NCI-H146 treated with DMSO at 0.1 percent for 48 hours (cell line): ENCODE data around the gene GLCE.

Source experiments
- DNase-seq: peaks from one replicate; lab custom pipeline; 2025; ENCODE audit not compliant: unreplicated experiment; lab: John Stamatoyannopoulos, UW

GLCE gene

DNA sequence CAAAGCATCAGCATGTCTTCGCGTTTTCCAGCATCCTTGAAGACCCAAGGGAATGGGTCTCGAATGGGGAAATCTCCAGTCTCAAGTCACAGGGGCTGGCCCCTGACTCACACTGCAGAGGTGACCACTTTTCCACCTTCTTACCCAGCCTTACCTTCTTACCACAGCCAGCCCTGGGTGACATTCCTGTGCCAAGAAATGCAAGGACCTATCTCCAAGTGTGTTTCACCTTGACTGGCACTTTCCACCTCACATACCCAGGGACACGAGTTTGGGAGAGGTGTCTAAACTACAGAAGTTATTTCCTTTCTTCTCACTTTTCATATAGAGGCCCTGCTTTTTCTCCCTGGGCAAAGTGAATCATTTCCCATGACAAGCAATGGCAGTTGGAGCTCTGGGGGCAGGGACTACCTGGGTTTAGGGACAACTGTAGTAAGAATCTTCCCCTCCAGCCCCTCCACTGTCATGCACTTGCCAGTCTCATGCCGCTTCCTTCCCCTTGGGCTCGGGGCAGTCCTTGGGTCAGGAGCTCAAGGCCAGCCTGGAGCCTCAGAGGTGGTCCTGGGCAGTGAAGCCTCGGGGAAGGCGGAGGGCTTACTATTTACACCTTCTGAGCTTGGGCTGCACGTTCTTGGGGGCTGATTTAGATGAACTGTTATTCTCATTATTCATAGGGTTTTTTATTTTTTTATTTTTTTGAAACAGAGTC, 155.1 kb downstream of the GLCE start:
- DNase-seq: no peak

- DNase-seq: no peak
These were observed 155.9 kb downstream of the GLCE start for GRCh38 chr15:69316291-69316690.

GRCh38 chr15:69317392-69317841, 157.0 kb downstream of the GLCE start:
- DNase-seq: no peak

- no peak for DNase-seq
These were observed 157.6 kb downstream of the GLCE start for GRCh38 chr15:69318033-69318432.

DNA sequence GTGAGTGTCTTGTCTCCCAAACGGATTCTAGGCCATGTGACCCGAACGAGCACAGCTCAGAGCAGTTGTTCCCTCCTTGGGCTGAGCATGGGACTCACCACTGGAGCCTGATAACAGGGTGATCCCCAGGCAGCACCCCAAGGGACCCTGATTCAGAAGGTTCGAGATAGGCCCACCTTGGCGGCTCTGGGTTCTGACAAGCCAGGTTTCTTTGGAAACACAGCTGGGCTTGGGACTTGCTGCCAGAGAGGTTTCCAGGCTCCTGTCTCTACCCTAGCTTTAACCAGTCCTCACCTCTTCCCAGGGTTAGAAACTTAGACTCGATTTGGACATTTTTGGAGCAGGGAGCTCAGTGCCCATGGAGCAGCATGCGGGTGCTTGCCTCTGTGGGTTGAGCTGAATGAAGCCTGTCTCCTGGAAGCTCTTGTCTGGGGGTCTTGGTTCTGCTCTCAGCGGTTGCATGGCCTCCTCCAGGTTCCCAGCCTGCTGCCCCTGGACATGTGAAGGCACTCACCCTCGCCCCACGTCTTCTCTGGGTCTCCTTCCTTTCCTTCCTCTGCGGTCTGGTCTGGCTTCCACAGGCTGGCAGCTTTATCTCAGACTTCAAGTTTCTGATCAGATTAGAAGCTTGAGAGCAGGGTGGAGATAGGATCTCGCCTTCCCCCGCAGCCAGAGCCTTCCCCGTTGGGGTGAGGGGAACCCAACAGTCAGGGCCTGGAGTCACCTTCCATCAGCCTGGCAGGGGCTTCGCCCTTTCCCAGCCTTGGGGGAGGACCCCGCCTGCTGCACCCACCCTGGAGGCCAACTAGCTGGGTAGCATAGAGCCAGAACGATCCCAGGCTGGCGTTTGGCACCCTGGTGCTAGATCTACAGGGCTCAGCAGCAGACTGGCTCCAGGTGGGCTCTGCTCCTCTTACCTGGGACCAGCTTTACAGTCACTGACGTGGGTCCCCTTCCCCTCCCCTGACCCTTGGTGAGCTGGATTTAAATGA, 159.2 kb downstream of the GLCE start:
- no peak for DNase-seq

DNA sequence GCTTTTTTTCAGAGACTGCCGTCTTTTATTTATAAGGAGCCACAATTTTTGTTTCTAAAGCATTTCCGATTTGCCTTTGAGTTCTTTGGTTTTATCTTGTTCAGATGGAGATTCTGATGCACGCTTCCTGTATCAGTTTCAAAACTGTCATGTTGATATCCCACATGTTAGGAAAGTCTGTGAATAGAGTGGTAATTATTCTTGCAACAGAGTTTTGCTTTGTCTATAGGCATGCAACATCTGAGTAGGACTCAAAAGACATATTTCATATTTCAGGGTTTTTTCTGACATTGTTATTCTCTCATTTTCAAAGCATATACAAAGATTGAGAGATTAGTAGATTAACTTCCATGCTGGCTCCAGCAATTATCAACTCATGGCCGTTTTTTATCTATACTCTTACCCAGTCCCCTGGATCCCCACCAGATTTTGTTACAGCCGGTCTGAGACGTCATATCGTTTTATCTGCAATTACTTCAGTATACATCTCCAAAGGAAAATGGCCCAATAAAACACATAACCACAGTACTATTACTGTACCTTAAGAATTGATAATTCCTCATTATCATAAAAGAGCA, 160.6 kb downstream of the GLCE start:
- no peak for DNase-seq
